MV-4-11 (cell line): ENCODE measurements around the gene MBNL2.
"Not testable (repeated sequence)": the region's sequence is repeated elsewhere in the genome, so short reads cannot be mapped to it uniquely, and the experiment has no call there.

Experiments
- DNase-seq: peaks from one replicate; lab custom pipeline; 2025; lab: John Stamatoyannopoulos, UW

Gene MBNL2

GRCh38 chr13:97221989-97222700 is at the start of gene MBNL2:
TSS of gene MBNL2 (plus strand) at chr13:97222333. CDS start at chr13:97276236, 53,903 bp downstream.
- peak; percentile 27 for DNase-seq

DNA sequence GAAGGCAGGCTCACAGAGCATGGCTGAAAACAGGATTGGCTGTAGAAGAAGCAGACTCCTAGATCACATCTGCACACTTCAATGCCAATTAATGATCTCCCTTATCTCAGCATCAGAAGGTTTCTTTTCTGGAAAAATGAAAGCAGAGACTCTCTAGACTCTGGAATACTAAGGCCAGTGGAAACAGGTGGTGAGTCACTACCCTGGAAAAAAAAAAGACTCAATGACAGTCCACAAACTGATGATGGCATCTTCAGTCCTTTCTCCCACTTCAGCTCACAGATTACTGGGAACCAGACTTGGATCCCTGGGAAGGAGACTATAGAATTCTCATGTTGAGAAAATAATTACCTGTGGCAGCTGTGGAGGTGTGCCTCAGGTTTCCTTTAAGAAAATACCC is 47.5 kb upstream of the MBNL2 start:
- DNase-seq: no peak

- no peak for DNase-seq
Measured at GRCh38 chr13:97175041-97175440, 47.1 kb upstream of the MBNL2 start.

- DNase-seq: no peak
Measured at GRCh38 chr13:97179501-97179900, 42.6 kb upstream of the MBNL2 start.

GRCh38 chr13:97182111-97182890 is 39.8 kb upstream of the MBNL2 start:
- no peak for DNase-seq

DNA sequence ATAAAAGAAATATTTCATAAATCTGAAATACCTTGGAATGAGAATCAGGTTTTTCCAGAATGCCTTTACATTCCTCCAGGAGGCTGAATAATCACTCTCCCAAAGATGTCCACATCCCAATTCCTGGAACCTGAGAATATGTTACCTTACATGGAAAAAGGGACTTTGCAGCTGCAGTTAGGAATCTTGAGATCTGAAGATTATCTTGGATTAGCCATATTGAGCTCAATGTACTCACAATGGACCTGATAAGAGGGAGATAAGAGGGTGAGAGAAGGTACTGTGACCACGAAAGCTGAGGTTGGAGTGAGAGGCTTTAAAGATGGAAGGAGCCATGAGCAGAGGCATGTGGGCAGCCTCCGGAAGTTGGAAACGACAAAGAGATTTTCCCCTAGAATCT is 36.8 kb upstream of the MBNL2 start:
- no peak for DNase-seq

DNA sequence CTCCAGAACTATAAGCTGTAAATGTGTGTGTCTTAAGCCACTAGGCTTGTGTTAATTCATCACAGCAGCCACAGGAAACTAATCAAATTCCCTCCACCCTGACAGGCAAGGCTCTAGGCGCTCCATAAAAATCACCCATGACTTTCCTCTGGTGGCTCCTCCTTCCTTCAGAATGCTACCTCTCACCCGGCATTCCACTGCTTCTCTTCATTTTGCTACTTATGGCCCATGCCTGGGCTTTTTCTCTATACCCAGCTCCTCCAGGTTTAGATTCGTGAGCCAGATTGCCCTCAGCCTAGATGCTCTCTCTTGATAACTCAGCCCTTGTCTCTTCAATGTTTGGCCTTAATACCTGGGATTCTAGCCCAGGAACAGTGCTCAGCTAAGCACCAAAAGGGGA is 36.4 kb upstream of the MBNL2 start:
- no peak for DNase-seq

- DNase-seq: no peak
Measured at GRCh38 chr13:97188207-97188606, 33.9 kb upstream of the MBNL2 start.

DNA sequence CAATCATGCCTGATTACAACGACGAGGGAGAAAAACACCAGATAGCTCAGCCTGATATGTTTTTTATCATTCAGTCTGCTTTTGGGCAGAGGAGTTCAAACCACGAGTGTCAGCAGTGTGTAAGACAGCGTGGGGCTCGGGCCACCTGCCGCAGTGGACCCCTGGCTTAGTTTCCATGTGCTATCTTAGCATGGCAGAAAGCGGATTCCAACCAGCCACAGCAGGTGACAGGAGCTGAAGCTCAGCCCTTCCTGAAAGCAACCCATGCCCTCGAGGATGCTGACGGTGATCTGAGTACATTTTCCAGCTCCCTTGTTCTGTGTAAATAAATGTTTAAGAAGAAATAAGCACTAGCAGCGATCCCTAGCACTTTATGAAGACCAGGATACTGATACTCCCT is 32.2 kb upstream of the MBNL2 start:
- DNase-seq: no peak

DNA sequence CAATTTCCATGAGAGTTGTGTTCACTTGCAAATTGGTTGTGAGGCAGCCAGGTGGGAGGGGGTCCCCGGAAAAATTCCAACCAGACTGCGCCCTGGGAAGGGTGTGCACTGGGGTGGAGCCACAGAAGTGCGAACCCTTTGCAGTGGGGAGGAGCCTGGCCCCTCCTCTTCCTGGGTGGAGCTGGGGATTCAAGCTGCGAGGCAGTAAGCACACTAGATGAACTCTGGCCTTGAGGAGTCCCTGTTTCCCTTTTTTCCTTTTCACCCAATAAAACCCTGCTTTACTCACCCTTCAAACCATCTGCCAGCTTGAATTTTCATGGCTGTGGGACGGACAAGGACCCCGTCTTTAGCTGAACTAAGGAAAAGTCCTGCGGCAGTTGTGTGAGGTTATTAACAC is 31.0 kb upstream of the MBNL2 start:
- no peak for DNase-seq

- DNase-seq: no peak
Measured at GRCh38 chr13:97191615-97192014, 30.5 kb upstream of the MBNL2 start.

GRCh38 chr13:97192166-97192565 is 30.0 kb upstream of the MBNL2 start:
- no peak for DNase-seq

DNA sequence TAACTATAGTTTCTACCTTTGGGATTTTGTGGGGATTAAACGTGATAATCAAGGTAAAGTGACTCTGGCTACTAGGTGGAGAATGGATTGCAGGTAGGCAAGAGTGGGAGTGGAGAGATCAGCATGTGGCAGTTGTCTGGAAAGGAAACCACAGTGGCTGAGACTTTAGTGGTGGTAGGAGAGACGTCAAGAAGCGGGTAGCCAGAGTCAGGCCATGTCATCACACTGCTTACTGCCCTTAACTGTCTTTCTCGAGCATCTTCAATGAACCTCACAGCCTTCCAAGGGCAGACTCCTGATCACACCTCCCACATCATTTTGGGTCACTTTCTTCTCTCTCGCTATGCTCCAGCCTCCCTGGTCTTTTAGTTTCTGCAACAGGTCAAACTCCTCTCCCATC is 28.6 kb upstream of the MBNL2 start:
- DNase-seq: no peak

DNA sequence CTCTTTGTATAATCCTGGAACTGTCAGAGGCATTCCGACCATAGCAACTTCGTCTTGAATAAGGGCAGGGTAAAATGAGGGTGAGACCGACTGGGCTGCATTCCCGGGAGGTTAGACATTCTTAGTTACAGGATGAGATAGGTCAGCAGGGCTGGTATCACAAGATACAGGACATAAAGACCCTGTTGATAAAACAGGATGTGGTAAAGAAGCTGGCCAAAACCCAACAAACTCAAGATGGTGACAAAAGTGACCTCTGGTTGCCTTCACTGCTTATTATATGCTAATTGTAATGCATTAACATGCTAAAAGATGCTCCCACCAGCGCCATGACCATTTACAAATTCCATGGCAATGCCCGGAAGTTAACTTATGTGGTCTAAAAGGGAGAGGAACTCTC is 27.7 kb upstream of the MBNL2 start:
- DNase-seq: no peak

GRCh38 chr13:97196340-97196739 is 25.8 kb upstream of the MBNL2 start:
- DNase-seq: no peak

DNA sequence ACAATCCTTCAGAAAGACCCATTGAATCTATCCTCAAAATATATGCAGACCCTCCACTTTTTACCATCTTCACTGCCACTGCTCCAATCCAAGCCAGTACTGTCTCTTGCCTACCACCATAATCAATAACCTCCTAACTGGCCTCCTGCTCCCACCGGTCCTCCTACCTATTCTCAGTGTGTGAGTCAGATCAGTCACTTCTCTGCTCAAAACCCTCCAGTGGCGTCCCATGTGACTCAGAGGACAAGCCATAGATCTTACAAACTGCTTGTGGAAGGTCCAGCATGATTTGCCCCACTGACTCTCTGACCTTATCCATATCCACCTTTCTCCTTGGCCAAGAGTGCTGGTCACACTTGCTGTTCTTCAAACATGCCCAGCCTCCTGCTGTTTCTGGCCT is 23.4 kb upstream of the MBNL2 start:
- DNase-seq: no peak

GRCh38 chr13:97199451-97199850 is 22.7 kb upstream of the MBNL2 start:
- no peak for DNase-seq

DNA sequence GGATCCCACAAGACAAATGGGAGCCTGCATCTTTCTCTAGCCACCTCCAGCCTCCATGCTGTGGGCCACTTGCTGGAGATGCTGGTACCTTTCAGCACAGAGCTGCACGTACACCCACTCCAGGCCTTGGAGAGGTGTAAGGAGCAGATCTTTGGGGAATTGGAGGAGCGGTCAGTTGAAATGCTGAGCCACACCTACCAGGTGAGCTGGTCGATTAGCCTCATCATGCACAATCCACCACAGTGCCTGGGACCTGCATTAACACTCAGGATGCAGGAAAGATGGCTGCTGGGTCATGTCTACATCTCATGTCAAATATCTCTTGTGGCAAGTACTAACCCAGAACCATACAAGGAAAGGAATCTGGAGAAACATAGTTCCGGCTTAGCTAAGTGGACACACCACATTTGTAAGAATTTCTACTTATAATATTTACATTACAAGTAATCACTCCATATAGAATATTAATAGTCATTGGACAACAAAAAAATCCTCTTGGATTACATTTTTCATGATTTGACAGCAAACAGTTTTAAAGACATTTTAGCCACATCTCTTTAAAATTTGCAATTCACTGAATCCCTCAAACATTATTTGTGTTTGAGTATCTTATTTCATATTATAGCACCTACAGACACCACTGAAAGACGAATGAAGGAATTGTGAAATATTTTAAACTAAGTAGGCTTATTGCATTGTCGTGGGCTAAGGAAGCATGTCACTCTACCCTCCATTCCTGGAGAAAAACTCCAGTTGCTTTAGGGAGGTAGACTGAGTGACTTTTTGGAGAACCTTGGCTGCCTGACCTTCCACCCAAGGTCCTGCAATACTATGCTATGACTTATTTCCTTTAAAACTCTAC is 21.8 kb upstream of the MBNL2 start:
- DNase-seq: no peak

DNA sequence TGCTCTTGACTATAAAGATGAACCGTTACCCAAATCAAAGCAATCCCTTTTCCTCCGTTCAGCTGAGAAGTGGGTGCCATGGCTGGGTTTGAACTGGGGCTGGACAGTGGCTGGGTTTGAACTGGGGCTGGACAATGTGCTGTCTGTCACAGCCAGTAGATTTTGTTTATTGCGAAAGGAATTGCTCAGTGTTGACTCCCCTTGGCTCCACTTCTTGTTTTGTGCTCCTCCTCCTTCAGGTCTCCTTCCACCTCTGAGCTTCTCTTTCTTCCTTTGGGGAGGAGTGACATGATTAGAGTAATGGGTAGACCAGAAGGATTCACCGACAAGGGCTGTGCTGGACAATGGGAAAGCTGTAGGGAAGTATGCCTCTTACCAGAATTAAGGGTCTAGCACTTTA is 19.4 kb upstream of the MBNL2 start:
- peak; percentile 9 for DNase-seq

- DNase-seq: no peak
Measured at GRCh38 chr13:97205465-97205864, 16.7 kb upstream of the MBNL2 start.

DNA sequence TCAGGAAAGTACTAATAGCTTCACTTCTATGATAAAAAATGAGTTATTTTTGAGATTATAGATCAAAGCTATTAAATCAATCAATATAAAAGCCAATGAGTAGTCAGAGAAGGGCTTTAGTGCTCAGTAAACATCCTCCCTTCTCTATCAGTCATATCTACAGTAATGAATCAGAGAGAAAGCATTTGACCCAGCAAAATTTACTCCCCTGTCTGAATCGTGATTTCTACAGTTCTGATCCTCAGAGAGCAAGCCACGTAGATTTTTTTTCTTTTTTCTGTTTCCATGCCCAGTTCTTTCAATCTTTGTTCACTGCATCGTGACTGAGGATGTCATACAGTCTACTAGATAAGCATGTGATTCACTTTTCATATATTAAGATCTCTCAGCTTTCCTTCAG is 16.2 kb upstream of the MBNL2 start:
- no peak for DNase-seq

DNA sequence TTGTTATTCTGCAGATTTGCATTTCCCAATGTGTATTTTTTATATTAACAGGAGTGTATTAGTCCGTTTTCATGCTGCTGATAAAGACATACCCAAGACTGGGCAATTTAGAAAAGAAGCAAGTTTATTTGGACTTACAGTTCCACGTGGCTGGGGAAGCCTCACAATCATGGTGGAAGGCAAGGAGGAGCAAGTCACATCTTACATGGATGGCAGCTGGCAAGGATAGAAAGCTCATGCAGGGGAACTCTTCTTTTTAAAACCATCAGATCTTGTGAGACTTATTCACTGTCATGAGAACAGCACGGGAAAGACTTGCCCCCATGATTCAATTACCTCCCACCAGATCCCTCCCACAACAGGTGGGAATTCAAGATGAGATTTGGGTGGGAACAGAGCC is 14.9 kb upstream of the MBNL2 start:
- not testable (repeated sequence) for DNase-seq

- no peak for DNase-seq
Measured at GRCh38 chr13:97211300-97211699, 10.8 kb upstream of the MBNL2 start.
